ENCODE data around the gene RPS5. TPM values are rescaled to one million over a fixed set of nuclear protein-coding genes. Genes with fewer than 3 reads are reported as not detected.
"Not testable (repeated sequence)": the region's sequence is repeated elsewhere in the genome, so short reads cannot be mapped to it uniquely, and the experiment has no call there.

Gene RPS5
- total RNA-seq, 1 donor = 7,116 TPM

GRCh38 chr19:58400916-58401839, 14.1 kb downstream of the RPS5 start:
- DNase-seq (ENCODE audit: low read depth in 2 of 3, low spot score in 2 of 3) = peak; percentile 99 to 100 (median 99)

- no peak for DNase-seq (ENCODE audit: low read depth in 2 of 3, low spot score in 2 of 3)
These were observed 14.9 kb downstream of the RPS5 start for GRCh38 chr19:58401840-58402421.

GRCh38 chr19:58403920-58404478, 16.9 kb downstream of the RPS5 start:
- DNase-seq (ENCODE audit: low read depth in 2 of 3, low spot score in 2 of 3) = not testable (repeated sequence)

GRCh38 chr19:58406818-58407657, 20.0 kb downstream of the RPS5 start:
- peak in 1 of 3 donors; percentile 37 for DNase-seq (ENCODE audit: low read depth in 2 of 3, low spot score in 2 of 3)

- no peak for DNase-seq (ENCODE audit: low read depth in 2 of 3, low spot score in 2 of 3)
These were observed 20.6 kb downstream of the RPS5 start for GRCh38 chr19:58407658-58408151.

- DNase-seq (ENCODE audit: low read depth in 2 of 3, low spot score in 2 of 3) = peak; percentile 77 to 95 (median 95)
These were observed 21.3 kb downstream of the RPS5 start, which contains the start of gene ZNF584 for GRCh38 chr19:58408152-58409009. ZNF584 (plus strand) TSS chr19:58408649; CDS start chr19:58409148, 499 bp downstream.

GRCh38 chr19:58409010-58409790, 22.1 kb downstream of the RPS5 start:
- peak in 1 of 3 donors; percentile 41 for DNase-seq (ENCODE audit: low read depth in 2 of 3, low spot score in 2 of 3)

- DNase-seq (ENCODE audit: low read depth in 2 of 3, low spot score in 2 of 3) = no peak
These were observed 29.5 kb downstream of the RPS5 start for GRCh38 chr19:58416604-58417003.

GRCh38 chr19:58417071-58417470, 30.0 kb downstream of the RPS5 start:
- DNase-seq (ENCODE audit: low read depth in 2 of 3, low spot score in 2 of 3) = no peak

- DNase-seq (ENCODE audit: low read depth in 2 of 3, low spot score in 2 of 3) = no peak
These were observed 41.5 kb downstream of the RPS5 start for GRCh38 chr19:58428617-58429016.

GRCh38 chr19:58429745-58430144, 42.7 kb downstream of the RPS5 start:
- no peak for DNase-seq (ENCODE audit: low read depth in 2 of 3, low spot score in 2 of 3)

GRCh38 chr19:58434217-58434616, 47.1 kb downstream of the RPS5 start:
- peak in 1 of 3 donors; percentile 21 for DNase-seq (ENCODE audit: low read depth in 2 of 3, low spot score in 2 of 3)

- DNase-seq (ENCODE audit: low read depth in 2 of 3, low spot score in 2 of 3) = peak; percentile 88 to 100 (median 100)
These were observed 52.8 kb downstream of the RPS5 start, which contains the start of gene ZNF132 for GRCh38 chr19:58439576-58440554. ZNF132 (minus strand) TSS chr19:58440153; CDS start chr19:58439821, 332 bp downstream.

GRCh38 chr19:58440556-58440955, 53.5 kb downstream of the RPS5 start:
- DNase-seq (ENCODE audit: low read depth in 2 of 3, low spot score in 2 of 3) = no peak

GRCh38 chr19:58442986-58443385, 55.9 kb downstream of the RPS5 start:
- DNase-seq (ENCODE audit: low read depth in 2 of 3, low spot score in 2 of 3) = not testable (repeated sequence)

Data from hematopoietic multipotent progenitor cell (in vitro differentiated cells).